HepG2 (cell line): Measurements from ENCODE around the gene B3GNT9. TPM values are rescaled to one million over a fixed set of nuclear protein-coding genes. Genes with fewer than 3 reads are reported as not detected.

Experiments used
- ARID5B ChIP-seq: IDR thresholded peaks from 2 replicates; pipeline ENCODE4 v1.4.0; 2020; ENCODE audit warnings: mild to moderate bottlenecking, missing genetic modification reagents
- CC2D1A ChIP-seq: sonication (generic); formaldehyde crosslinking; IDR thresholded peaks from 2 replicates; pipeline ENCODE4 v1.8.1; 2023; ENCODE audit warnings: mild to moderate bottlenecking, missing genetic modification reagents
- HDAC2 ChIP-seq: sonication (generic); formaldehyde crosslinking; IDR thresholded peaks from 2 replicates; pipeline ENCODE4 v1.4.0; 2020; ENCODE audit warnings: missing genetic modification reagents
- NFE2 ChIP-seq: sonication (generic); formaldehyde crosslinking; IDR thresholded peaks from 2 replicates; pipeline ENCODE4 v1.4.0; 2020; ENCODE audit warnings: missing genetic modification reagents
- NR2F6 ChIP-seq, 2 experiments: IDR thresholded peaks; 2 replicates each; pipeline ENCODE4 v1.6.1; 2016; ENCODE audit warnings: antibody characterized with exemption in 1 of 2, mild to moderate bottlenecking in 1 of 2
- PRPF4 ChIP-seq: fragments of 200-400 bp; formaldehyde crosslinking; IDR thresholded peaks from 2 replicates; pipeline ENCODE4 v1.6.1; 2016; ENCODE audit warnings: low read length, low read depth; ENCODE audit not compliant: poor library complexity, severe bottlenecking
- RFXANK ChIP-seq: IDR thresholded peaks from 2 replicates; pipeline ENCODE4 v1.6.1; 2016
- SKI ChIP-seq: fragments of 450-650 bp; IDR thresholded peaks from one replicate; pipeline ENCODE4 v1.6.1; 2018; ENCODE audit warnings: mild to moderate bottlenecking; ENCODE audit not compliant: partially characterized antibody
- SMARCC2 ChIP-seq: fragments of 450-650 bp; IDR thresholded peaks from 2 replicates; pipeline ENCODE4 v1.6.1; 2017; ENCODE audit warnings: antibody characterized with exemption, mild to moderate bottlenecking
- SP140L ChIP-seq: sonication (generic); formaldehyde crosslinking; IDR thresholded peaks from 2 replicates; pipeline ENCODE4 v1.4.0; 2020; ENCODE audit warnings: missing genetic modification reagents, borderline replicate concordance
- TEAD2 ChIP-seq: sonication (generic); formaldehyde crosslinking; IDR thresholded peaks from 2 replicates; pipeline ENCODE4 v1.9.0; 2021; ENCODE audit warnings: missing genetic modification reagents
- THAP11 ChIP-seq: IDR thresholded peaks from 2 replicates; pipeline ENCODE4 v1.6.1; 2016; ENCODE audit warnings: missing biosample characterization, missing genetic modification reagents
- U2AF1 ChIP-seq: fragments of 200-400 bp; formaldehyde crosslinking; optimal IDR thresholded peaks from 2 replicates; pipeline ENCODE3; 2017; ENCODE audit warnings: mild to moderate bottlenecking, low read depth, low read length
- YEATS4 ChIP-seq: sonication (generic); formaldehyde crosslinking; IDR thresholded peaks from 2 replicates; pipeline ENCODE4 v1.4.0; 2020; ENCODE audit warnings: missing genetic modification reagents, borderline replicate concordance
- ZFP1 ChIP-seq: IDR thresholded peaks from 2 replicates; pipeline ENCODE4 v1.6.1; 2016
- ZFP62 ChIP-seq: sonication (generic); formaldehyde crosslinking; IDR thresholded peaks from 2 replicates; pipeline ENCODE4 v1.4.0; 2020; ENCODE audit warnings: missing genetic modification reagents
- ZFP91 ChIP-seq: sonication (generic); formaldehyde crosslinking; IDR thresholded peaks from 2 replicates; pipeline ENCODE4 v1.9.0; 2022; ENCODE audit warnings: missing genetic modification reagents, mild to moderate bottlenecking, borderline replicate concordance
- ZFY ChIP-seq: sonication (generic); formaldehyde crosslinking; IDR thresholded peaks from 2 replicates; pipeline ENCODE4 v1.4.0; 2020; ENCODE audit warnings: missing genetic modification reagents
- ZNF367 ChIP-seq: sonication (generic); formaldehyde crosslinking; IDR thresholded peaks from 2 replicates; pipeline ENCODE4 v1.4.0; 2020; ENCODE audit warnings: missing genetic modification reagents, borderline replicate concordance
- ZNF468 ChIP-seq: sonication (generic); formaldehyde crosslinking; IDR thresholded peaks from 2 replicates; pipeline ENCODE4 v1.8.0; 2022; ENCODE audit warnings: mild to moderate bottlenecking, moderate library complexity, missing genetic modification reagents
- ZNF510 ChIP-seq: sonication (generic); formaldehyde crosslinking; IDR thresholded peaks from 2 replicates; pipeline ENCODE4 v1.4.0; 2020; ENCODE audit warnings: low read depth, mild to moderate bottlenecking, missing genetic modification reagents
- ZNF567 ChIP-seq: sonication (generic); formaldehyde crosslinking; IDR thresholded peaks from 2 replicates; pipeline ENCODE4 v1.8.1; 2023; ENCODE audit warnings: mild to moderate bottlenecking, missing genetic modification reagents, borderline replicate concordance
- ZNF589 ChIP-seq: sonication (generic); formaldehyde crosslinking; conservative IDR thresholded peaks from 2 replicates; pipeline ENCODE4 v1.8.0; 2022; ENCODE audit warnings: mild to moderate bottlenecking, moderate library complexity, missing genetic modification reagents
- ZNF724P ChIP-seq: sonication (generic); formaldehyde crosslinking; IDR thresholded peaks from 2 replicates; pipeline ENCODE4 v1.8.0; 2022; ENCODE audit warnings: missing genetic modification reagents, borderline replicate concordance
- ZNF749 ChIP-seq: sonication (generic); formaldehyde crosslinking; IDR thresholded peaks from 2 replicates; pipeline ENCODE4 v1.8.0; 2022; ENCODE audit warnings: mild to moderate bottlenecking, missing genetic modification reagents, moderate library complexity, borderline replicate concordance
- polyA plus RNA-seq, 8 experiments: library from polyadenylated mRNA; depleted of rRNA in 3 of 8; stranded (reverse) in 7 of 8; unstranded in 1 of 8; fragments of >200 nt; fragmentation: Illumina TruSeq in 4 of 8; extraction: Trizol in 4 of 8; gene quantifications; 2 replicates each; pipeline versions ENCODE4 v1.2.1 to v1.2.3, GENCODE V29; 2011 to 2016; ENCODE audit warnings: low read depth in 4 of 8, missing spikeins in 1 of 8, mixed read lengths in 1 of 8; ENCODE audit not compliant: insufficient read depth in 1 of 8
- total RNA-seq, 5 experiments: library from RNA; depleted of rRNA; stranded (reverse); fragments of >200 nt; fragmentation: Illumina TruSeq; extraction: Trizol; gene quantifications; 2 replicates each; pipeline ENCODE4 v1.2.3, GENCODE V29; 2016; ENCODE audit warnings: low read depth in 1 of 5
- TF ChIP-seq, protein P1 (sequence below): sonication (generic); formaldehyde crosslinking; IDR thresholded peaks from 2 replicates; pipeline ENCODE4 v1.8.0; 2022; ENCODE audit warnings: missing genetic modification reagents, low read depth, mild to moderate bottlenecking, borderline replicate concordance

Gene B3GNT9
- total and polyA plus RNA-seq, 2 of the 13 experiments (the other 11 are each of a cell fraction or from before 2014, with no cell fraction given) = 1.5 to 3.1 TPM

DNA sequence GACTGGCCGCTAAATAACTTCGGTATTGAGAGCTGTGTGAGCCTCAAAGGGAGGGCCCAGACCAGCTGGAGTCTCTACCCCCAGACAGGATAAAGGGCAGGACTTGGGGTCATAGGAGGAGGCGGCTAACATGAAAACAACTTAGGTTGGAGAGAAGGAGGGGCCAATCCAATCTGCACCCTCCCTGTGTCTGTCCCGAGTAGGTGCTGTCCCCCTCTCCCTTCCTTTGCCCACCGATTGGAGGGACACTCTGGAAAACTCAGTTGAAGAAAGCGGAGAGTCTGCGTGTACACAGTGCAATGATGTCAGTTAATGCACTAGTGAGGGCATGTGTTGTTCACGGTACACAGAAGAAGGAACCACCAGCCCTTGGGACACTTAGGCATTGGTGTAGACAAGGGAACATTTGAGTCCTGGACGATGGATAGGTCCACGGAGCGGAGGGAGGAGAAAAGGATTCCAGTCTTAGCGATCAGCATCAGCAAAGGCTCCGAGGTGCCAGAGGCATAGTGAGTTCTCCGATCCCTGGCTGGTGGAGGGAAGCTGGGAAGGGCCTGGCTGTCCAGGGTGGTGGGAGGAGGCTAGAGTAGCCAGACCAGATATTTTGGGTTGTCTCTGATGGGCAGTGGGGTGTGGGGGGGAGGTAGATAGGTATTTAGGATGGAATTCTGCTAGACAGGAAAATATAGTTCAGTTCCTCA lies 20.3 kb upstream of the B3GNT9 start (continued):
- TF ChIP-seq ARID5B (CRISPR knock-in tag) (peak; percentile 46; the same call in 1 of the 2 replicates), CC2D1A (CRISPR knock-in tag) (no peak; the same call in 1 of the 2 replicates), ZFP62 (CRISPR knock-in tag) (no peak), ZNF589 (CRISPR knock-in tag) (peak; percentile 82; the same call in 1 of the 2 replicates), SMARCC2 (no peak), TEAD2 (CRISPR knock-in tag) (no peak), SKI (no peak), ZFP91 (CRISPR knock-in tag) (peak; percentile 46; the same call in 1 of the 2 replicates), SP140L (CRISPR knock-in tag) (no peak), U2AF1 (no peak), NR2F6 (IDR thresholded peaks at IDR 0.05) (no peak), NR2F6 (CRISPR knock-in tag; IDR thresholded peaks at IDR 0.05) (peak; percentile 26; the same call in 1 of the 2 replicates), ZNF468 (CRISPR knock-in tag) (no peak), ZNF510 (CRISPR knock-in tag) (peak; percentile 73; the same call in 1 of the 2 replicates), RFXANK (CRISPR knock-in tag) (no peak), HDAC2 (CRISPR knock-in tag) (peak; percentile 51; the same call in 1 of the 2 replicates), ZNF749 (no peak), NFE2 (CRISPR knock-in tag) (no peak), ZNF567 (CRISPR knock-in tag) (0 out of 2 replicates have a peak, but pooled peaks have one; percentile 90), THAP11 (CRISPR knock-in tag) (no peak), ZNF724P (peak; percentile 68; the same call in 1 of the 2 replicates), YEATS4 (no peak), PRPF4 (no peak), ZFP1 (no peak), ZNF367 (CRISPR knock-in tag) (no peak), ZFY (CRISPR knock-in tag) (no peak)
- TF ChIP-seq, protein P1, sequence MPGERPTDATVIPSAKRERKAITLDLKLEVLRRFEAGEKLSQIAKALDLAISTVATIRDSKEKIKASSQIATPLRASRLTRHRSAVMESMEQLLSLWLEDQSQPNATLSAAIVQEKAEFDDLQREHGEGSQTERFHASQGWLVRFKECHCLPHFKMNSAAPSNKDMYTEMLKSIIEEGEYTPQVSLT (CRISPR knock-in tag) = no peak
